ENCODE data around the gene ATP13A5. TPM values are rescaled to one million over a fixed set of nuclear protein-coding genes. Genes with fewer than 3 reads are reported as not detected.

ATP13A5 gene
- total and polyA plus RNA-seq, 3 donors from 2014 or later = 0.16 to 0.26 (median 0.25) TPM

DNA sequence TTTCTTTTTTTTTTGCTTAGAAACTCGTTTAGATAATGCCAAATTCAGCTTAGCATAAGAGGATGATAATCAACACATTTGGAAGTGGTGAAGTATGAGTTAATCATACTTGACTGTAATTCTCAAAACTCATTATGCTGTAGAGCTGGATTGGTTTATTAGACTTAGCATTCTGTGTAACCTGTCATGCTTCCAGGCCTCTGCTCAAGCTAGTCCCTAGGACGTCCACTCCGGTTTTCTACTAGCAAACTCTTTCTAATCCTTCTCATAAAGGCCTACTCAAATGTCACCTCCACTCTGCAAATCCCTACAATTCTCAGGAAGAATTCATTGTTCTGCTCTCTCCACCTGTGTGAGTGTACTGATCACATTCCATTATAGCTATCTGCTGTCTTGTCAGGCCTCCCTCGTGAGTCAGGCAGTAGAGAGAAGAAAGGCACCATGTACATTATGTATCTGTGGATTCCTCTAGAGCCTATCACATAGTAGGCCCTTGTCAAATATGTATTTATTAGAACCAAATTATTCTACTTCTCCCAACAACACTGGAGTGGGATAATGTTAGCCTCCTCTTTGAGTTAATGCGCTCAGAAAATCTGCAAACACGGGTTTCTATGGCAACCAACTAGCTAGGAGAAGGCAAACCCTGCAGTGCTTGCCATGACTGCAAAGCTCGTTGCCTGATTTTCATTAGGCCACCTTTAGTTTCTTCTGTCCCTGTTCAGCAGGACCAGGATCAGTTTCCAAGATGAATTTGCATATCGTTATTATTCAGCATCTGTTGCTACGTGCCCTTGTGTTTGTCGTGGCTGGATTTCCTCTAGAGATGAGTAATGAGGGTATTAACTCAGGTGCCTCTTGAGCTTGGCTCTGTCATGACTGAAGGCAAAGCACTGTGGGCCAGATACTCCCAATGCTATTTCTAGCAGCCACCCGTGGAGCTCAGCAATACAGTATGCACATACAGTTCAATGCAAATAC is 30.7 kb downstream of the ATP13A5 start:
- Histone ChIP-seq H3K4me1 (no peaks in the 10 kb centered on the region), H3K27ac (no peak overlapping the region), H3K27me3 (no peaks in the 10 kb centered on the region), H3K9me3 (no peaks in the 10 kb centered on the region), H3K4me3 (no peak overlapping the region), H3K36me3 (ENCODE audit: low read depth, missing control alignments) (no peaks in the 10 kb centered on the region)
- TF ChIP-seq, protein P1, sequence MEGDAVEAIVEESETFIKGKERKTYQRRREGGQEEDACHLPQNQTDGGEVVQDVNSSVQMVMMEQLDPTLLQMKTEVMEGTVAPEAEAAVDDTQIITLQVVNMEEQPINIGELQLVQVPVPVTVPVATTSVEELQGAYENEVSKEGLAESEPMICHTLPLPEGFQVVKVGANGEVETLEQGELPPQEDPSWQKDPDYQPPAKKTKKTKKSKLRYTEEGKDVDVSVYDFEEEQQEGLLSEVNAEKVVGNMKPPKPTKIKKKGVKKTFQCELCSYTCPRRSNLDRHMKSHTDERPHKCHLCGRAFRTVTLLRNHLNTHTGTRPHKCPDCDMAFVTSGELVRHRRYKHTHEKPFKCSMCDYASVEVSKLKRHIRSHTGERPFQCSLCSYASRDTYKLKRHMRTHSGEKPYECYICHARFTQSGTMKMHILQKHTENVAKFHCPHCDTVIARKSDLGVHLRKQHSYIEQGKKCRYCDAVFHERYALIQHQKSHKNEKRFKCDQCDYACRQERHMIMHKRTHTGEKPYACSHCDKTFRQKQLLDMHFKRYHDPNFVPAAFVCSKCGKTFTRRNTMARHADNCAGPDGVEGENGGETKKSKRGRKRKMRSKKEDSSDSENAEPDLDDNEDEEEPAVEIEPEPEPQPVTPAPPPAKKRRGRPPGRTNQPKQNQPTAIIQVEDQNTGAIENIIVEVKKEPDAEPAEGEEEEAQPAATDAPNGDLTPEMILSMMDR (IDR thresholded peaks at IDR 0.05) = no peak
- TF ChIP-seq POLR2A (IDR thresholded peaks at IDR 0.05) = no peak
- no peak for DNase-seq
- intact Hi-C loops (cut with DNase I; ENCODE audit: low total_unique reads) = no loop called here
- 51 to 60% methylated on average over 11 of the region's 11 CpGs for WGBS, 2 donors

DNA sequence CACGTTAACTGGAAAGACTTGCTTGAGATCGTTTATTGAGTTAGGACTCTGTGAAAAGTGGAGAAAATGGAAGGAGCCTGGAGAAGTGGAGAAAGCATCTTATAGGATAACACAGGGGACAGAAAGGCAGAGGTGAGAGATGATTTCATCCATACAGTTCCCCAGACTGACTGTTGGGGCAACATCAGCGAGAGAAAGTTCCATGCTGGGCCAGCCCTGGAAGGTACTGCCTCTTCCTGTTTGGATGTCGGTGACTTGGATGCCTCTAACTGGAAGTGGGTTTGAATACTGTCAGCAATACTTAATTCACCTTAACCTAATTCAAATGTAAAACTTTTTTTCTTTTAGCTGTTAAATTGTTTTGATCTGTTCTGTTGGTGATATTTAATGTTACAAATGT is 32.3 kb downstream of the ATP13A5 start:
- Histone ChIP-seq H3K27me3 (no peaks in the 10 kb centered on the region), H3K27ac (no peak overlapping the region), H3K4me3 (no peak overlapping the region), H3K9me3 (no peaks in the 10 kb centered on the region), H3K4me1 (no peaks in the 10 kb centered on the region), H3K36me3 (ENCODE audit: low read depth, missing control alignments) (no peaks in the 10 kb centered on the region)
- intact Hi-C loops (cut with DNase I; ENCODE audit: low total_unique reads) = no loop called here
- no peak for DNase-seq
- 85 to 86% methylated on average over 4 of the region's 4 CpGs for WGBS, 2 donors
- no peak for TF ChIP-seq POLR2A (IDR thresholded peaks at IDR 0.05)
- TF ChIP-seq, protein P1 (IDR thresholded peaks at IDR 0.05) = no peak

DNA sequence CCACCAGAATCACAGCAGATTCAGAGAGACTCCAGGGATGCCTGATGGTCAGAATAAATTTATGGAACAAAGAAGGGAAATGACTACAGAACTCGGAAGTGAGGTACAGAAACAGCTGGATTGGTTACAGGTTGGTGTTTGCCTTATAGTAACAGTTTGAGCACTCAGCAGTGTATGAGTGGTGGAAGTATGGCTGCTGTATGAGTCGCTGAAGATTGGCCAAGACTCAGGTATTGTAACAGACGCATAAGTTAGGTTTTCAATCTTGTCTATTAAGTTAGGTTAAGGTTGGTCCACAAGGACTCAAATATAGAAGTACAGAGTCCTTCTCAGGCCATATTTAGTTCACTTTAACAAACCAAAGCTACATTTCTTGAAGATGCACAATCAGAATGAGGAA is 33.1 kb downstream of the ATP13A5 start:
- TF ChIP-seq, protein P1 (IDR thresholded peaks at IDR 0.05) = no peak
- TF ChIP-seq POLR2A (IDR thresholded peaks at IDR 0.05) = no peak
- H3K4me1 ChIP-seq = no peaks in the 10 kb centered on the region

DNA sequence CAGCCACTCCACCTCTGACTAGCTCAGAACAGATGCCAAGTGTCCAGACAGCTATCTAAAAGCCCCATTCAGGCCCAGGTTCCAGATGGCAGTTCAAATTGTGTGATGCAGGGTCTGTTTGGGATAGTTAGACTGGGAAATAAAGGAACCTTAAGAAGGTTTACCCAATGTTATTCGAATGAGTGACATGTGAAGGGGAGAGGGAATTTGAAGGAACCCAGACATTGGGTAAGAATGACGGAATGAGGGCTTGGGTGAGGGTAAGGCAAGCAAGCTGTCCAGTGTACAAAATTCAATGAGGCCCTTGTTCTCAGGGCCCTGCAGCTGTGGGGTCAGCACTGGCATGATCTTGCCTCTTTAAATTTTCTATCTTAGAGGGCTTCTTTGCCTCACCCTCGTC is 34.1 kb downstream of the ATP13A5 start:
- no peak for DNase-seq
- Histone ChIP-seq H3K27ac (no peak overlapping the region), H3K27me3 (no peaks in the 10 kb centered on the region), H3K9me3 (no peaks in the 10 kb centered on the region), H3K36me3 (ENCODE audit: low read depth, missing control alignments) (no peaks in the 10 kb centered on the region), H3K4me1 (no peaks in the 10 kb centered on the region), H3K4me3 (no peak overlapping the region)
- WGBS, 2 donors = 57 to 66% methylated on average over 3 of the region's 3 CpGs
- intact Hi-C loops (cut with DNase I; ENCODE audit: low total_unique reads) = no loop called here
- TF ChIP-seq, protein P1 (IDR thresholded peaks at IDR 0.05) = no peak

More for the DNA sequence above, 33.1 kb downstream of the ATP13A5 start:
- Histone ChIP-seq H3K36me3 (ENCODE audit: low read depth, missing control alignments) (no peaks in the 10 kb centered on the region), H3K27ac (no peak overlapping the region), H3K27me3 (no peaks in the 10 kb centered on the region), H3K4me3 (no peak overlapping the region), H3K9me3 (no peaks in the 10 kb centered on the region)
- intact Hi-C loops (cut with DNase I; ENCODE audit: low total_unique reads) = no loop called here
- WGBS, 2 donors = 86 to 87% methylated on average over 3 of the region's 3 CpGs
- DNase-seq = no peak
